NCI-H2081 (cell line): Measurements from ENCODE around the gene IFITM1.
"Not testable (repeated sequence)": the region's sequence is repeated elsewhere in the genome, so short reads cannot be mapped to it uniquely, and the experiment has no call there.

ENCODE experiments used
- DNase-seq, 2 experiments: peaks; one replicate each; lab custom pipeline; 2025; lab: John Stamatoyannopoulos, UW

Gene IFITM1

DNA sequence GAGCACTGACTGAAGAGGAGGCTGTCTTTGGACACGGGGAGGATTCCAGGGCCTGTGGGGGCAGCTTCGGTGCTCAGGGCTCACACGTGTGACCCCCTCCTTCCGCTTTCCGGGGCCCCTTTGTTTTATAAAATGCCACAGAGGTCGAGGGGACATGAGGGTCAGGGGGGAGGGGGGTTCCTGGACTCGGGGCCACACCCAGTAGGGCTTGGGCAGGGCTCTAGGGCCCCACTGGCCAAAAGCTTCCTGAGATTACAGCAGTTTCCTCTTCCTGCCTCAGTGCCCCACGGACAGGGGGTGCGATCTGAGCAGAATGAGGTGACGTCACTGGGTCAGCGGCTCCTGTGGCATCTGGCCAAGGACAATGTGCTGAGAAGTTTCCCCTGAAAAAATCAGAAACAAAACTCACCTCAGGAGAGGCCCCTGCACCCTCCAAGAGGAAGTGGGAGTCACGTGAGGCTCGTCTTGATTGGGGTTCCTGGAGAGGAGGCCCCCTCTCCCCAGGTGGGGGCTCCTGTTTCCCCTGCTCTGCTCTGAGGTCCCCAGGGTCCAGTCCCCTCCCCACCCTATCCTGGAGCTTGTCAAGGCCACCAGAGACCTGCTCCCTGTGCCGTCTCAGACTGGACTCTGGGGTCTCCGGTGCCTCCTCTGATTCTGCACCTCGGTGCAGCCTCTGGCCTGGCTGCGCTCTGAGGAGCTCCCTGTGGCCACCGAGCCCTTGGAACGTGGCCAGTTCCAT is 13.2 kb downstream of the IFITM1 start:
- no peak for DNase-seq

DNA sequence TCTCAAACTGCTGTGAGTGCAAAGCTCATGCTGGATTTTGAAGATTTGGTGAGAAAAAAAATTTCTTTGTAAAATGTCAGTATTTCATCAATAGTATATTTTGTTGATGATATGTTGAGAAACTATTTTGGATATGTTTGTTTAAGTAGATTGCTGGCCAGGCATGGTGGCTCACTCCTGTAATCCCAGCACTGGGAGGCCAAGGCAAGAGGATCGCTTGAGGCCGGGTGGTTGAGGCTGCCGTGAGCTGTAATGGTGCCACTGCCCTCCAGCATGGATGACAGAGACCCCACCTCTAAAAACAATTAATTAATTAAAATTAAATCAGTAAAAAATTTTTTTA is 13.7 kb downstream of the IFITM1 start:
- no peak for DNase-seq

DNA sequence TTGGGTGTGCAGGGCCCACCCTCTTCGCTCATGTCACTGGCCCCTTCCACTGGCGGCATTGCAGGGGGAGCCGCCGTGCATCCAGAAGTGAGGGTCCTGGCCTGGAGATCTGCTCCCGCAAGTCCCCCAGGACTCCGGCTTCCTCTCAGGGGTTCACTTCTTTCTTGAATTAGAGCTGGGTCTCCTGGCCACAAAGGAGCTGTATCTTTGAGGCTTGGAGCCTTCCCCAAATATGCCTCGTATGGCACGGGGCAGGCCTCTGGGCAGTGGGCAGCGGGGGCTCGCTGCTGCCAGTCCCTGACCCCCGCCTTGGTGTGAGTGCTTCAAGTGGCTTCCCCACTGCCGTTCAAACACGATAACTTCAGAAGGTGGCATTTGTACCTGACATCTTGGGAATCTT is 14.2 kb downstream of the IFITM1 start:
- DNase-seq: no peak

DNA sequence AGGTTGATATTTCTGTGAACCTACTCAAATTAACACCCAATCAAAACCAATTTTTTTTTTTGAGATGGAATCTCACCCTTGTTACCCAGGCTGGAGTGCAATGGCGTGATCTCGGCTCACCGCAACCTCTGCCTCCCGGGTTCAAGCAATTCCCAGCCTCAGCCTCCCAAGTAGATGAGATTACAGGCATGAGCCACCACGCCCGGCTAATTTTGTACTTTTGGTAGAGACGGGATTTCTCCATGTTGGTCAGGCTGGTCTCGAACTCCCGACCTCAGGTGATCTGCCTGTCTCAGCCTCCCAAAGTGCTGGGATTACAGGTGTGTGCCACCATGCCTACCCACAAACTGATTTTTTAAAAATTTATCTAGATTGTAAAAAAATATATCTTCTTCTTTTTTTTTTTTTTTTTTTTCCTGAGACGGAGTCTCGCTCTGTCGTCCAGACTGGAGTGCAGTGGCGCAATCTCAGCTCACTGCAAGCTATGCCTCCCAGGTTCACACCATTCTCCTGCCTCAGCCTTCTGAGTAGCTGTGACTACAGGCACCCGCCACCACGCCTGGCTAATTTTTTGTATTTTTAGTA is 14.8 kb downstream of the IFITM1 start:
- not testable (repeated sequence) for DNase-seq

DNA sequence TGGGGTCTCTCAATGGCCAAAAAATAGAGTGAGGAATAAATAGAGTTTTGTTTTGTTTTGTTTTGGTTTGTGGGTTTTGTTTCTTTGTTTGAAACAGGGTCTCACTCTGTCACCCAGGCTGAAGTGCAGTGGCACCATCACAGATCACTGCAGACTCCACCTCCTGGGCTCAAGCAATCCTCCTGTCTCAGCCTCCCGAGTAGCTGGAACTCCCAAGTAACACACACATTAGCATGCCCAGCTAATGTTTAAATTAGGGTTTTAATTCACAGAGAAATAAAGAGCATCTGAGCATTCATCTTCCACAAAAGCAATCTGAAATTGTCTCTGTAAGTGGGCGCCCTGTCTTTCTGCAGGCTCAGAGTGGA is 16.0 kb downstream of the IFITM1 start:
- DNase-seq: no peak

DNA sequence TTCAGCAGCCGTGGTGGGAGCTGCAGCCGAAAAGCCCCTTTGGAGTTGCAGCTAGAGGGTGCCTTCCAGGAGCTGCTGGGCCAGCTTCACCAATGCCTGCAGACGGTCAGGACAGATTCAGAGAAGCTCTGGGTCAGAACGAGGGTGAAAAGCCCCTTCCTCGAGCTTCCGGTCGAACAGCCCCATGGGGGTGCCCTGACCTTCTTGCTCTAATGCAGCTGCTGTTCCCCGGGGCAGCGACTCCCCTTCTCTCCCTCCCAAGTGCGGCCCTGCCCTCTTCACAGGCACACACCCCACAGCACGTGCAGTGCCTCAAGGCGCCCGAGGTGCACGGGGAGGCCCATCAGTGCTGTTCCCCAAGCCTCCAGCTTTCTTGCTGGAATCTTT is 16.5 kb downstream of the IFITM1 start:
- no peak for DNase-seq

DNA sequence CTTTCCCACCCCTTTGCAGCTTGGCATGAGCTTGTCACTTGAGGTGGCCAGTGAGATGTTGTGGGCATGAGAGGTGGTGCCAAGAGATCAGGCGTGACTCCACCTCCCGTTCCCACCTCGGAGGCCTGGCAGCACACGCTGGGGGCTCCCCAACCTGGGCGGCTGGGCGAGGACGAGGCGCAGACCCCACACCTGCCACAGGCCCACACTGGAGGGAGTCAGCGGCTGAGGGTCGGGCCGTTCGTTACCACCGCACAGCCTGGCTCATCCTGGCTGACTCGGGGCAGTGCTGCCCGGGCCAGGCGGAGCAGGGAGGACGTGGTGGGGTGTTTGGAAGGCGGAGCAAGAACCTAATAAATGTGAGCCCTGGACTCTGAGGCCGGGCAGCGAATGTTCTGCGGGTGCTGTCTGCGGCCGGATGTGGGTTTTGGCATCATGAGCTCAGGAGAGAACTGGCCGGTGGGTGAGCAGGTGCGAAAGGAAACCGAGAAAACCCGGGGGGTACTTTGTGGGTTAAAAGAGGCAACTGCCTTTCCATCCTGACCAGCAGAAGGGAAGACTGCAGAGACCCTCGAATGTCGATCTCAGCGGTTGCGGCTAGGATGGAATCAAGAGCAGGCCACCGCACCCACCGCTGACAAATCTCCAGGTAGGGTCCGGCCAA is 17.0 kb downstream of the IFITM1 start:
- DNase-seq: no peak

DNA sequence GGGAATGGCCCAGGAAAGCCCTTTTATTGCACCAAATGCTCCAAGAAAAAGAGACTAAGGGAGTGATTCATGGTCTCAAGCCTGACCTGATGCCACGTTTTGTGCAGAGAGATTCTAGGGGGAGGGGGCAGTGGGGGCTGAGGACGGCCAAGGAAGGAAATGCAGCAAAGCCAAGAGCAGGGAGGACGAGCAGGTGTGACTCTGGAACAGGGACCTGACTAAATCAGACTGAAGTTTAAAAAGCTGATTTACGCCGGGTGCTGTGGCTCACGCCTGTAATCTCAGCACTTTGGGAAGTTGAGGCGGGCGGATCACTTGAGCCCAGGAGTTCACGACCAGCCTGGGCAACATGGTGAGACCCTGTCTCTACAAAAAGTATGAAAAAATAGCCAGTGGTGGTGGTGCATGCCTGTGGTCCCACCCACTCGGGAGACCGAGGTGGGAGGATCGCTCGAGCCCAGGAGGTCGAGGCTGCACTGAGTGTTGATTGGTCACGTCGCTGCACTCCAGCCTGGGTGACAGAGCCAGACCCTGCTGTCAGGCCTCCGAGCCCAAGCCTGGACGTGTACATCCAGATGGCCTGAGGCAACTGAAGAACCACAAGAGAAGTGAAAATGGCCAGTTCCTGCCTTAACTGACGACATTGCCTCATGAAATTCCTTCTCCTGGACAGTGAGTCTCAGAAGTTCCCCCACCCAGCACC is 17.7 kb downstream of the IFITM1 start:
- DNase-seq: no peak

DNA sequence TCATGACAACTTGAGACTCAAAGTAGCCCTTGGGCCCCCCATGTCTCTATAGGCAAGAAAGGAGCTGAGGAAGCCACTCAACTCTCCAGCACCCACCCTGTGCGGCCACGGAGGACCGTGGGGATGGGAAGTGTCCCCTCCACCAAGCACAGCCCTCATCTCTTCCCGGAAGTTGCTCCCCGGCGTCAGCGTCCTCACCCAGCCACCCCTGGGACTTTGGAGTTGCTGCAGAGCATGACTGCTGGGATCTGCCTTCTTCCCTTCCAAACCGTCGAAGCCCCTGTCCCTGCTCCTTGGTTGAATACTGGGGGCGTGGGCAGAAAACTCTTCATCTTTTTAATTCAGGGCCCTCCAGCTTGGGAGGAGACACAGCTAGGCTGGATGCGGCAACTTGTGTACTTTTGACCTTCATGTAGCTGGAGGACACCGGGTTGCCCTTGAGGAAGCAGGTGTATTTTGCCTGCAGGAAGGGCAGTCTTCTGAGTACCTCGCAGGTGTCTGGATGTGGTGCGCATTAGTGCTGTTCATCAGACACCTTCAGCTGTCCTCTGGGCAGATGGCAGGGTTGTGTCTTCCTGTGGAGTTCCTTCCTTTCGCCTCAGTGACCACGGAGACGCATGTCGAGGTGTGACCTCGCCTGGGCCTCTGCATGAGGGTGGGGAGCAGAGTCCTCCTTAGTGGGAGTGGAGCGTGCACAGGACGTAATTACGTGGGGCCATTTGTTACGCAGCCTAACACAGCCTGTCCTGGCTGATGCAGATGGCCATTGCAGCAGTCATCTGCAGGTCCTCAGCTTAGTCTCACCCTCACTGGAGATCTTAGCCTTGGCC is 19.0 kb downstream of the IFITM1 start:
- DNase-seq: no peak

DNA sequence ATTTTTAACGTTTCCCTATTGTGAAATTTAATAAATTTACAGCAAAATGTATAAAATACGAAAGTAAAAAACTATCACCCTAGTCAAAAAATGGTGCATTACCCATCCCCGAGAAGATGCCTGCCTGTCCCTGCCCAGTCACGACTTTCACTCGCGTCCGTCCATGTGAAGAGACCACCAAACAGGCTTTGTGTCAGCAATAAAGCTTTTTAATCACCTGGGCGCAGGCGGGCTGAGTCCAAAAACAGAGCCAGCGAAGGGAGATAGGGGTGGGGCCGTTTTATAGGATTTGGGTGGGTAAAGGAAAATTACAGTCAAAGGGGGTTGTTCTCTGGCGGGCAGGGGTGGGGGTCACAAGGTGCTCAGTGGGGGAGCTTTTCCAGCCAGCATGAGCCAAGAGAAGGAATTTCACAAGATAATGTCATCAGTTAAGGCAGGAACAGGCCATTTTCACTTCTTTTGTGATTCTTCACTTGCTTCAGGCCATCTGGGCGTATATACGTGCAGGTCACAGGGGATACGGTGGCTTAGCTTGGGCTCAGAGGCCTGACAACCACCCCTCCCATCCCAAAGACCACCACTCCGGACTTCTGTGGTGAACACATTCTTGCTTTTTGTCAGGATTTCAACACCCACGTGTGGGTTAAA is 19.9 kb downstream of the IFITM1 start:
- not testable (repeated sequence) for DNase-seq

DNA sequence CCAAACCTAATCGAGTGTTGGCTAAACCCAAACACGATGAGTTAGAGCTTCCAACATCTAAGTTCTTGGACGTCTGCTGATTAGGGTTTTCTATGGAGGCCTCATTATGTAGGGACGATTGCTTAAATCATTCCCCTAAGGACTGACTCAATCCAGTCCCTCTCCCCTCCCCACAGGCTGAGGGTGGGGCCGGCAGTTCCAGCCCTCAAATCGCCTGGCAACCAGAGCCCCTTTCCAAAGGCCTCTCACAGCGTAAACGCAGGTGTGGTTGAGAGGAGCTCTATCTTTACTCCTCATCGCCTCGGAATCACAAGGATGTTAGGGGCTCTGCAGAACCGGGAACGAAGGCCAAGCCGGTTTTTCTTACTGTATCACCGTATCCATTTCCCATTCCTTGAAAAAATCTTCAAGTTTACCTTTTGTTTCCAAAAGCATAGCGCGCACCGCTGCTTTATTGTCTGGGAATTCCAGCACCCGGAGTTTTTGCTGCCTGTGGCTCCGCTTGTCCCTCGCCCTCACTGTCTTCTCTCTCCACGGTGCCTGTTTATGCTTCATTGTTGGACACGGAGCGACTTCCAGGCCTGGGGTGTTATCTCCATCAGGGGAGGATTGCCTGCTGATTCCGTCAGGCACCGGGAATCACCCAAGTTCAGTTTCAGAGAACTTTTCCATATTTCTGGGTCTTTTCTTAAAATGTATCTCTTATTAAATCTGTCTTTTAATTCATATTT is 20.6 kb downstream of the IFITM1 start:
- DNase-seq: peak in 1 of 2 experiments; percentile 12

DNA sequence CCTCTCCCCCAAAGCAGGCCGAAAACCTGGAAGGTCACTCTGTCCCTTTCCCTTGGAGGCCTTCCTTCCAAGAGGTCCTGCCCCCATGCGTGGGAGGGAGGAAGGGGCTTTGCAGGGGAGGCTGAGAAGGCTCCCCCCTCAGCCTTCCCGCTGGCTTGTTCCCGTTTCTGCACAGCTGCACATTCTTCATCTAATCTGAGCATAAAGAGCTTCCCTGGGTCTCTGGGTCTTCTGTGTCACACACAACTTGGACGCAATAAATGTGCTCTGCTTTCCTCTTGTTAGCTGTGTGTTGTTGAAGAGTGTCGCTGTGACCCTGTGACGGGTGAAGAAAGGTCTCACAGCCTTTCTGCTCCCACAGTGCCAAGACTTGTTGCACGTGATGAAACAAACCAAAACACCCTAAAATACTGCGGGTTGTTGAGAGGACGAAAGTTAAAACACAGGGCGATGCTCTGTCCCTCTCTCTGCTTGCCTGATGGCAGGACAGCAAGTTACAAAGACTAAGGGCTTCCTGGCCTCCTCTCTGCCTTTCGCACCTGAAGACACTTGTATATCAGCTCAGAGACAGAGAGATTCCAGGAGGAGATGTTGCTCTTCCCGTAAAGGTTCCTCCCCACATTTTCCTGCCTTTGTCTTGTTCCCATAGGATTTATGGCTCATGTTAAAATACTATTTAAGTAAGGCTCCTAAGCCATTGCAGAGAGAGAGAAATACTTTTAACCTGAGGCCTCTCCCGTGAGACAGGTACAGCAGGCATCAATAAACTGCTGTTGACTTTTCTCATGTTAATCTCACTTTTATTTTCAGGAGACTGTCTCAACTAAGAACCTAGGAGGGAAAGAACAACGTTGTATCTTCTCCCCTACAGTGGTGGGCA is 22.2 kb downstream of the IFITM1 start:
- no peak for DNase-seq

DNA sequence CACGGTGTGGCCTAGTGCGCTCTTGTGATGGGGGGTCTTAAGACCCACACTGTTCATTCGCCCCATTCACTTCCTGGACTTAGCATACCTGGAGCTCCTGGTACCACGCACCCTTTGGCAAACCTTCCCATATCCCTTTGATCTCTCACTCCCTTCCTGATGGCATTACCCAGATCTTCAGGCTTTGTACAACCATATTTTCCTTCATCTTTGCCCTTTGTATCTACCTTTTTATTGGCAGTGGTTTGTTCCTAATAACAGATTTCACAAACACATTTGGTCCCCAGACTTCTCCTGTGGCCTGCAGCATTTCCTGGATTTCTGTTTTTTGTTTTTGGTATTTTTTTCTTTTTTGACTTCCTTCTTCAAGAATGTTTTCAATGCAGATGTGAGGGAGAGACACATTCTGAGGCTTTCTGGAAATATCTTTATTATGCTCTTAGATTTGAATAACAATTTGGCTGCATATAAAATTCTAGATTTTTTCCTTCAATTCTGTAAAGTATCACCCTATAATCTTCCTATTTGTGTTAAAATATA is 22.9 kb downstream of the IFITM1 start:
- no peak for DNase-seq

DNA sequence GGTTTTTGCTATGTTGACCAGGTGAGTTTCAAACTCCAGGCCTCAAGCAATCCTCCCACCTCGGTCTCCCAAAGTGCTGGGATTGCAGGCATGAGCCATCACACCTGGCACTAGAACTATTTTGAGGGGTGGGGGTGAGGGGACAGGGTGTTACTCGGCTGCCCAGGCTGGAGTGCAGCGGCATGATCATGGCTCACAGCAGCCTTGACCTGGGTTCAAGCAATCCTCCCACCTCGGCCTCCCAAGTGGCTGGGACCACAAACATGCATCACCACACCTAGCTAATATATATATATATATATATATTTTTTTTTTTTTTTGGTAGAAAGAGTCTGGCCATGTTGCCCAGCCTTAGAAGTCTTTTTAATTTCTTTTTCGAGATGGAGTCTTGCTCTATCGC is 23.9 kb downstream of the IFITM1 start:
- no peak for DNase-seq

DNA sequence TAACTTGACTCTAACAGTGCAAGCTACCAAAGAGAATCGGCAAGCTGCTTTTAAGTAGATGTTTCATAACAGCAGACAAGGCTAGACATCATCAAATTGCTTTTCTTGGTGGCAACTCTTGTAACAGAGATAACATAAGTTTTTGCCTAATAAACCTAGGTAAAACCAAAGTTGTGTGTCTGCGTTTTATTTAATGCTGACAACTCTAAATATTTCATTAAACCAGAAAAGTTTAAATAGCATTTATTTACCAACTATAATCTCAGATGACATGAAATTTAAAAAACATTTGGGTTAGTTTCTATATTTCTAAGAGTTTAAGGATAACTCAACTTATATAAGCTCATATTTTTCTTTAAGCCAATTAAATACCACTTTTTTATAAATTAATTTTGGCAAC is 26.1 kb downstream of the IFITM1 start:
- no peak for DNase-seq

DNA sequence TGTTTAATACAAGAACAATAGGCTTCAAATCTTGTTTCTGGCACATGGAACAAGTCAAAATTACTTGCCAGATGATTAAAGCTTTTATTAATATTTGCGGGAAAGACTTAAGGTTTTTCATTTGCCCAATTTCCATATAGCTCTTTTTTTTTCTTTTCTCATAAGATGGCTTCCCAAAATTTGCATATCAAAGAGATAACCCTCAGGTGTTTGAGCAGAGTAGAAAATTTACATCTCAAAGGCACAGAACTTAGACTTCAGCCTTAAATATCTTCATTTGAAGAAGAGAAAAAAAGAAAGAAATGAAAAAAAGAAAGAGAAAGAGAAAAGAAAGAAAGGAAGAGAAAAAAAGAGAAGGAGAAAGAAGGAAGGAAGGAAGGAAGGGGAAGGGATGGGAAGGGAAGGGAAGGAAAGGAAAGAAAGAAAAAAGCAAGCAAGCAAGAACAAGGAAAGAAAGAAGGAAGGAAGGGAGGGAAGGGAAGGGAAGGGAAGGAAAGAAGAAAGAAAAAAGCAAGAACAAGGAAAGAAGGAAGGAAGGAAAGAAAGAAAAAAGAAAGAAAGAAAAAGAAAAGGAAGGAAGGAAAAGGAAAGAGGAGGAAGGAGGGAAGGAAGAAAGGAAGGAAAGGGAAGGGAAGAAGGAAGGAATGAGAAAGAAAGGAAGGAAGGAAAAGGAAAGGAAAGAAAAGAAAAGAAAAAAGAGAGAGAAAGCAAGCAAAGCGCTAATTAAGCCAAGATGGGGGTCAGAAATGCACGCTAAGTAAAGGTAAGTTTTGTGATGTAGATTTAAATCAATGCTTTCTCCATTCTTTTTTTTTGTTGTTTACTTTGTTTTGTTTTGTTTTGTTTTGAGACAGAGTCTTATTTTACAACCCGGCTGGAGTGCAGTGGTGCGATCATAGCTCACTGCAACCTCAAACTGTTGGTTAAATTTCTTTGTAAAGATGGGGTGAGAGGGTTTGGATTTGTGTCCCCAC is 27.0 kb downstream of the IFITM1 start:
- no peak for DNase-seq

DNA sequence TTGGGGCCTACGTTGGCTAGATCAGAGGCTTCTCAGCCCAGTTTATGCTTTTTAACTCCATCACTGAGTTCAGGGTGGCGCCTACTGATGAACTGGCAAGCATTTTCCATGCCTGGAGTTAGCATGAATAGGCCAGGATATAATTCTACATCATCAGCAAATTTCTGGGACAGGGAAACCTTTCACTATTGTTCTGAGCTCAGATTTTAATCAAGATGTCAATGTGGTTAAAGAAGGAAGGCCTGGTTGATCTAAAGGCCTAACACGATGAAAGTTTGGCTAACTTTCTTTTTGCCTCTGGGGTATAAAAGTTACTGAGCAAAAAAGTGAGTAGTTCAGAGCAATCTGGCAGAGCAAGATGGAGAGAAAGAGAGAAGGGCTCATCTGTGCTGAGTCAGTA is 28.5 kb downstream of the IFITM1 start:
- no peak for DNase-seq

DNA sequence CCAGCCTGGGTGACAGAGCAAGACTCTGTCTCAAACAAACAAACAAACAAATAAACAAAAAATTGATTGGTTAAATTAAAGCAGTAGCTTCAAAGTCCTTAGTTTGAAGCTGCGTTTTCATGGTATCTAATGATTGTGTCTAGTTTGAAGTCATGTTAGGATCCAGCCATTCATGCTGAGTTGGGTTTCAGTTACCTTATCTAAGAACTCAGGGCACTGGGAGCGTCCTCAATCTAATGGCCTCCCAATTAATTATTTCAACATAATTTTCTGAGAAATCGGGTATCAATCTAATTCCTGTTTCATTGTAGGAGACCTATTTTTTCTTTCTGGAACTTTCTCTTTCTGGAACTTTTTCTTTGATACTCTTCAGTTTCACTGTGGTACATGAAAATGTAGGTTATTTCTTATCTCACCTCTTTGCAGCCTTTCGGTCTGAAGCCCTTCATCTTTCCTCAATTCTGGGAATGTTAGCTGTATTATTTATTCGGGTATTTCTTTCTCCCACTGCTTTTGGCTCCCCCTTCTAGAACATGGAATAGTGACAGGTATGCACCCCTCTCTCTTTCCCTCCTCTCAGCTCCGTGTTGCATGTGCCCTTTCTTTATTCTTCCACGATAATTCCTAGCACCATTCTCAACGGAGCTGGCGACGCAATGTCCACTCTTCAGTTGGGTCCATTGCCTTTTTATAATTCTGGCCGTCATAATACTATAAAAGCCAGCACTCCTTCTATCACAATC is 31.2 kb downstream of the IFITM1 start:
- no peak for DNase-seq
